WTC11 (cell line): ENCODE measurements around the gene HOXB6. TPM values are rescaled to one million over a fixed set of nuclear protein-coding genes. Genes with fewer than 3 reads are reported as not detected.

Experiments used
- ATAC-seq: fragments of 200-7000 bp; cut with Tn5 transposase; 2 replicates; pipeline ENCODE4 v1.10.0; 2021; ENCODE audit warnings: mild to moderate bottlenecking, moderate library complexity
- CTCF ChIA-PET: fragments of 300-600 bp; sonication (Branson Sonifier 250); formaldehyde crosslinking; loops from one replicate; lab custom pipeline; 2021; ENCODE audit warnings: antibody characterized with exemption; lab: Charles Lee
- POLR2A ChIA-PET: fragments of 350-600 bp; sonication (Branson Sonifier 250); formaldehyde crosslinking; loops from one replicate; lab custom pipeline; 2021; ENCODE audit warnings: antibody characterized with exemption; lab: Charles Lee
- DNase-seq: peaks from one replicate; pipeline ENCODE4 v3.0.0; 2021; ENCODE audit warnings: low spot score
- H3K27ac Mint-ChIP-seq: 2 replicates; pipeline ENCODE4 v1.8.0; 2021; ENCODE audit warnings: mixed read lengths
- H3K27me3 Mint-ChIP-seq: 2 replicates; pipeline ENCODE4 v1.8.0; 2021; ENCODE audit warnings: low read depth, mild to moderate bottlenecking, moderate library complexity, mixed read lengths
- H3K36me3 Mint-ChIP-seq: 2 replicates; pipeline ENCODE4 v1.8.0; 2021; ENCODE audit warnings: mixed read lengths
- H3K4me1 Mint-ChIP-seq: 2 replicates; pipeline ENCODE4 v1.8.0; 2022; ENCODE audit warnings: mixed read lengths
- H3K4me3 Mint-ChIP-seq: 2 replicates; pipeline ENCODE4 v1.8.0; 2021; ENCODE audit warnings: mild to moderate bottlenecking, moderate library complexity, mixed read lengths
- H3K9me3 Mint-ChIP-seq: 2 replicates; pipeline ENCODE4 v1.8.0; 2021; ENCODE audit warnings: mixed read lengths
- ATF1 ChIP-seq: sonication (generic); formaldehyde crosslinking; IDR thresholded peaks from 2 replicates; pipeline ENCODE4 v1.8.1; 2023; ENCODE audit warnings: mild to moderate bottlenecking, moderate library complexity, missing genetic modification reagents
- CREB1 ChIP-seq: sonication (generic); formaldehyde crosslinking; IDR thresholded peaks from 2 replicates; pipeline ENCODE4 v1.8.0; 2023; ENCODE audit warnings: mild to moderate bottlenecking, missing genetic modification reagents
- FOXK1 ChIP-seq: sonication (generic); formaldehyde crosslinking; IDR thresholded peaks from 2 replicates; pipeline ENCODE4 v1.8.0; 2022; ENCODE audit warnings: mild to moderate bottlenecking, moderate library complexity, missing genetic modification reagents
- FOXP1 ChIP-seq: sonication (generic); formaldehyde crosslinking; IDR thresholded peaks from 2 replicates; pipeline ENCODE4 v1.8.0; 2022; ENCODE audit warnings: missing genetic modification reagents, mild to moderate bottlenecking, moderate library complexity, borderline replicate concordance
- IRF2 ChIP-seq: sonication (generic); formaldehyde crosslinking; IDR thresholded peaks from 2 replicates; pipeline ENCODE4 v1.8.0; 2022; ENCODE audit warnings: low read depth, missing genetic modification reagents, borderline replicate concordance
- JAZF1 ChIP-seq: fragments of 250-450 bp; sonication (Bioruptor Pico); IDR thresholded peaks from 2 replicates; pipeline ENCODE4 v1.9.0; 2021; ENCODE audit warnings: moderate library complexity, mild to moderate bottlenecking, inconsistent platforms
- MXD4 ChIP-seq: fragments of 250-450 bp; sonication (Bioruptor Pico); IDR thresholded peaks from 2 replicates; pipeline ENCODE4 v1.8.0; 2021; ENCODE audit warnings: mild to moderate bottlenecking, moderate library complexity, borderline replicate concordance
- NFE2L1 ChIP-seq: sonication (generic); formaldehyde crosslinking; IDR thresholded peaks from 2 replicates; pipeline ENCODE4 v1.8.1; 2023; ENCODE audit warnings: missing genetic modification reagents
- RELA ChIP-seq: sonication (generic); formaldehyde crosslinking; IDR thresholded peaks from 2 replicates; pipeline ENCODE4 v1.8.1; 2022; ENCODE audit warnings: missing genetic modification reagents, mild to moderate bottlenecking, borderline replicate concordance
- RORB ChIP-seq: fragments of 250-450 bp; sonication (Bioruptor Pico); IDR thresholded peaks from 2 replicates; pipeline ENCODE4 v1.9.0; 2021; ENCODE audit warnings: mild to moderate bottlenecking
- SMAD3 ChIP-seq: sonication (generic); formaldehyde crosslinking; IDR thresholded peaks from 2 replicates; pipeline ENCODE4 v1.8.0; 2022; ENCODE audit warnings: missing genetic modification reagents, mild to moderate bottlenecking, borderline replicate concordance
- TEAD4 ChIP-seq: sonication (generic); formaldehyde crosslinking; IDR thresholded peaks from 2 replicates; pipeline ENCODE4 v1.8.0; 2022; ENCODE audit warnings: mild to moderate bottlenecking, missing genetic modification reagents
- ZNF232 ChIP-seq: sonication (generic); formaldehyde crosslinking; IDR thresholded peaks from 2 replicates; pipeline ENCODE4 v1.8.0; 2022; ENCODE audit warnings: mild to moderate bottlenecking, missing genetic modification reagents
- ZNF317 ChIP-seq: sonication (generic); formaldehyde crosslinking; IDR thresholded peaks from 2 replicates; pipeline ENCODE4 v1.8.1; 2023; ENCODE audit warnings: low read depth, mild to moderate bottlenecking, moderate library complexity, missing genetic modification reagents, borderline replicate concordance
- ZNF396 ChIP-seq: fragments of 250-450 bp; sonication (Bioruptor Pico); IDR thresholded peaks from 2 replicates; pipeline ENCODE4 v1.8.0; 2021; ENCODE audit warnings: mild to moderate bottlenecking, moderate library complexity, borderline replicate concordance
- ZNF423 ChIP-seq: fragments of 250-450 bp; sonication (Bioruptor Pico); IDR thresholded peaks from 2 replicates; pipeline ENCODE4 v2.1.2; 2022; ENCODE audit warnings: mild to moderate bottlenecking, moderate library complexity
- total RNA-seq: library from RNA; stranded (reverse); gene quantifications from 3 replicates; pipeline ENCODE4 v1.2.3, GENCODE V29; 2021
- TF ChIP-seq, protein P1 (sequence below): sonication (generic); formaldehyde crosslinking; IDR thresholded peaks from 2 replicates; pipeline ENCODE4 v1.8.0; 2022; ENCODE audit warnings: missing genetic modification reagents
- TF ChIP-seq, protein P2 (sequence below): sonication (generic); formaldehyde crosslinking; IDR thresholded peaks from 2 replicates; pipeline ENCODE4 v1.8.0; 2022; ENCODE audit warnings: mild to moderate bottlenecking, missing genetic modification reagents
- TF ChIP-seq, protein P3 (sequence below): sonication (generic); formaldehyde crosslinking; IDR thresholded peaks from 2 replicates; pipeline ENCODE4 v1.8.1; 2023; ENCODE audit warnings: mild to moderate bottlenecking, missing genetic modification reagents
- TF ChIP-seq, protein P4 (sequence below): fragments of 250-450 bp; sonication (Bioruptor Pico); IDR thresholded peaks from 2 replicates; pipeline ENCODE4 v2.1.2; 2022; ENCODE audit warnings: mild to moderate bottlenecking, moderate library complexity
- TF ChIP-seq, protein P5 (sequence below): sonication (generic); formaldehyde crosslinking; IDR thresholded peaks from 2 replicates; pipeline ENCODE4 v1.8.1; 2023; ENCODE audit warnings: mild to moderate bottlenecking, missing genetic modification reagents, moderate library complexity
- TF ChIP-seq, protein P6 (sequence below): fragments of 250-450 bp; sonication (Bioruptor Pico); IDR thresholded peaks from 2 replicates; pipeline ENCODE4 v1.9.0; 2021; ENCODE audit warnings: mild to moderate bottlenecking, borderline replicate concordance
- TF ChIP-seq, protein P7 (sequence below): fragments of 250-450 bp; sonication (Bioruptor Pico); IDR thresholded peaks from 2 replicates; pipeline ENCODE4 v1.9.0; 2021; ENCODE audit warnings: mild to moderate bottlenecking

Gene HOXB6
- total RNA-seq, 1 experiment from 2014 or later = not detected

DNA sequence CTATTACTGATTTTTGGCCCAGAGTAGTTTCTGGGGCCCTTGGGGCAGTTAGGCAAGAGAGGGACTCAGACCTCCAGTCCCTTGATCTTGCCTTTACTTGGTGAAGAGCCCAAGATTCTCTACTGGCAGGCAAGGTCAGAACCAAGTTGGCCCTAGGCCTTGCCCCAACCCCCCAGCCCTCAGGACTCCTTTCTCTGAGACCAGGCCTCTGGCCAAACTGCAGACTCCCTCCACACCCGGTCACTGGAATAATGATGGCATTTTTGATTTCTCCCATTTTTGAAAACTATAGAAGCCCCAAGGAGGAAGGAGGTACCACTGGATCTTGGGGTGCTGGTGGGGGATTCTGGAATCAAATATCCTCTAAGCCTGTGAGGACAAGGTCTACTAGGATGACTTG lies 39.4 kb upstream of the HOXB6 start:
- POLR2A ChIA-PET = no interaction called here
- Mint-ChIP-seq H3K4me3 (no peak overlapping the region), H3K27me3 (peaks cover 100% of the 10 kb centered on the region; the same call in 1 of the 2 replicates), H3K36me3 (no peaks in the 10 kb centered on the region), H3K9me3 (no peaks in the 10 kb centered on the region), H3K27ac (no peak overlapping the region)
- CTCF ChIA-PET = interaction anchor here (1.5 kb wide), 1 partner anchor 19 kb away, joined by 4 read pairs; no protein-coding TSS in a partner anchor
- no peak for DNase-seq
- no peak for ATAC-seq
- TF ChIP-seq ZNF317 (CRISPR knock-in tag) (no peak), ZNF396 (CRISPR knock-in tag) (no peak), ZNF232 (CRISPR knock-in tag) (no peak), FOXP1 (CRISPR knock-in tag) (no peak), RELA (no peak), ZNF423 (CRISPR knock-in tag) (no peak), JAZF1 (CRISPR knock-in tag) (no peak), RORB (CRISPR knock-in tag) (no peak), CREB1 (CRISPR knock-in tag) (no peak), ATF1 (CRISPR knock-in tag) (no peak), SMAD3 (no peak), MXD4 (CRISPR knock-in tag) (no peak), TEAD4 (no peak)
- TF ChIP-seq, protein P1, sequence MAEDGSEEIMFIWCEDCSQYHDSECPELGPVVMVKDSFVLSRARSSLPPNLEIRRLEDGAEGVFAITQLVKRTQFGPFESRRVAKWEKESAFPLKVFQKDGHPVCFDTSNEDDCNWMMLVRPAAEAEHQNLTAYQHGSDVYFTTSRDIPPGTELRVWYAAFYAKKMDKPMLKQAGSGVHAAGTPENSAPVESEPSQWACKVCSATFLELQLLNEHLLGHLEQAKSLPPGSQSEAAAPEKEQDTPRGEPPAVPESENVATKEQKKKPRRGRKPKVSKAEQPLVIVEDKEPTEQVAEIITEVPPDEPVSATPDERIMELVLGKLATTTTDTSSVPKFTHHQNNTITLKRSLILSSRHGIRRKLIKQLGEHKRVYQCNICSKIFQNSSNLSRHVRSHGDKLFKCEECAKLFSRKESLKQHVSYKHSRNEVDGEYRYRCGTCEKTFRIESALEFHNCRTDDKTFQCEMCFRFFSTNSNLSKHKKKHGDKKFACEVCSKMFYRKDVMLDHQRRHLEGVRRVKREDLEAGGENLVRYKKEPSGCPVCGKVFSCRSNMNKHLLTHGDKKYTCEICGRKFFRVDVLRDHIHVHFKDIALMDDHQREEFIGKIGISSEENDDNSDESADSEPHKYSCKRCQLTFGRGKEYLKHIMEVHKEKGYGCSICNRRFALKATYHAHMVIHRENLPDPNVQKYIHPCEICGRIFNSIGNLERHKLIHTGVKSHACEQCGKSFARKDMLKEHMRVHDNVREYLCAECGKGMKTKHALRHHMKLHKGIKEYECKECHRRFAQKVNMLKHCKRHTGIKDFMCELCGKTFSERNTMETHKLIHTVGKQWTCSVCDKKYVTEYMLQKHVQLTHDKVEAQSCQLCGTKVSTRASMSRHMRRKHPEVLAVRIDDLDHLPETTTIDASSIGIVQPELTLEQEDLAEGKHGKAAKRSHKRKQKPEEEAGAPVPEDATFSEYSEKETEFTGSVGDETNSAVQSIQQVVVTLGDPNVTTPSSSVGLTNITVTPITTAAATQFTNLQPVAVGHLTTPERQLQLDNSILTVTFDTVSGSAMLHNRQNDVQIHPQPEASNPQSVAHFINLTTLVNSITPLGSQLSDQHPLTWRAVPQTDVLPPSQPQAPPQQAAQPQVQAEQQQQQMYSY (CRISPR knock-in tag) = no peak
- TF ChIP-seq, protein P2, sequence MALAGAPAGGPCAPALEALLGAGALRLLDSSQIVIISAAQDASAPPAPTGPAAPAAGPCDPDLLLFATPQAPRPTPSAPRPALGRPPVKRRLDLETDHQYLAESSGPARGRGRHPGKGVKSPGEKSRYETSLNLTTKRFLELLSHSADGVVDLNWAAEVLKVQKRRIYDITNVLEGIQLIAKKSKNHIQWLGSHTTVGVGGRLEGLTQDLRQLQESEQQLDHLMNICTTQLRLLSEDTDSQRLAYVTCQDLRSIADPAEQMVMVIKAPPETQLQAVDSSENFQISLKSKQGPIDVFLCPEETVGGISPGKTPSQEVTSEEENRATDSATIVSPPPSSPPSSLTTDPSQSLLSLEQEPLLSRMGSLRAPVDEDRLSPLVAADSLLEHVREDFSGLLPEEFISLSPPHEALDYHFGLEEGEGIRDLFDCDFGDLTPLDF = no peak
- TF ChIP-seq, protein P3, sequence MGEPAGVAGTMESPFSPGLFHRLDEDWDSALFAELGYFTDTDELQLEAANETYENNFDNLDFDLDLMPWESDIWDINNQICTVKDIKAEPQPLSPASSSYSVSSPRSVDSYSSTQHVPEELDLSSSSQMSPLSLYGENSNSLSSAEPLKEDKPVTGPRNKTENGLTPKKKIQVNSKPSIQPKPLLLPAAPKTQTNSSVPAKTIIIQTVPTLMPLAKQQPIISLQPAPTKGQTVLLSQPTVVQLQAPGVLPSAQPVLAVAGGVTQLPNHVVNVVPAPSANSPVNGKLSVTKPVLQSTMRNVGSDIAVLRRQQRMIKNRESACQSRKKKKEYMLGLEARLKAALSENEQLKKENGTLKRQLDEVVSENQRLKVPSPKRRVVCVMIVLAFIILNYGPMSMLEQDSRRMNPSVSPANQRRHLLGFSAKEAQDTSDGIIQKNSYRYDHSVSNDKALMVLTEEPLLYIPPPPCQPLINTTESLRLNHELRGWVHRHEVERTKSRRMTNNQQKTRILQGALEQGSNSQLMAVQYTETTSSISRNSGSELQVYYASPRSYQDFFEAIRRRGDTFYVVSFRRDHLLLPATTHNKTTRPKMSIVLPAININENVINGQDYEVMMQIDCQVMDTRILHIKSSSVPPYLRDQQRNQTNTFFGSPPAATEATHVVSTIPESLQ = no peak
- TF ChIP-seq, protein P4, sequence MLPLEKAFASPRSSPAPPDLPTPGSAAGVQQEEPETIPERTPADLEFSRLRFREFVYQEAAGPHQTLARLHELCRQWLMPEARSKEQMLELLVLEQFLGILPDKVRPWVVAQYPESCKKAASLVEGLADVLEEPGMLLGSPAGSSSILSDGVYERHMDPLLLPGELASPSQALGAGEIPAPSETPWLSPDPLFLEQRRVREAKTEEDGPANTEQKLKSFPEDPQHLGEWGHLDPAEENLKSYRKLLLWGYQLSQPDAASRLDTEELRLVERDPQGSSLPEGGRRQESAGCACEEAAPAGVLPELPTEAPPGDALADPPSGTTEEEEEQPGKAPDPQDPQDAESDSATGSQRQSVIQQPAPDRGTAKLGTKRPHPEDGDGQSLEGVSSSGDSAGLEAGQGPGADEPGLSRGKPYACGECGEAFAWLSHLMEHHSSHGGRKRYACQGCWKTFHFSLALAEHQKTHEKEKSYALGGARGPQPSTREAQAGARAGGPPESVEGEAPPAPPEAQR (CRISPR knock-in tag) = no peak
- TF ChIP-seq, all 79 proteins: peak for 0
- H3K4me1 Mint-ChIP-seq = peaks cover 32% of the 10 kb centered on the region

DNA sequence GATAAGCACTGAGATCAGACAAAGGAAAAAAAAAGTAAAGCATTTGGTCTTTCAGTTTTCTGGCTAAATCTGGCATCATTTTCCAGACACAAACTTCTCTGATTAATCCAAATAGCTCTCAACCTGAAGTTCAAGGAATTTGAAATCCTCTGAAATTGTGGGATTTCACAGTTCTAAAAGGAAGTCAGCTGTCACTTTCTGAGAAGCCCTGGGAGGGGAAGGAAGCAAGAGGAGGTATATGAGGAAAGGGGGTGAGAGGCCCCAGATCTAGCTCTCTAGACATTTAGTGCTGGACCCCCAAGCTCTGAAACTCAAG lies 38.9 kb upstream of the HOXB6 start:
- ATAC-seq = no peak
- H3K36me3 Mint-ChIP-seq = no peaks in the 10 kb centered on the region
- H3K27me3 Mint-ChIP-seq = peaks cover 100% of the 10 kb centered on the region; the same call in 1 of the 2 replicates
- no peak overlapping the region for H3K27ac Mint-ChIP-seq
- H3K4me1 Mint-ChIP-seq = peaks cover 32% of the 10 kb centered on the region
- H3K9me3 Mint-ChIP-seq = no peaks in the 10 kb centered on the region
- H3K4me3 Mint-ChIP-seq = no peak overlapping the region
- CTCF ChIA-PET = interaction anchor here (1.5 kb wide), 1 partner anchor 20 kb away, joined by 4 read pairs; no protein-coding TSS in a partner anchor
- DNase-seq = no peak
- POLR2A ChIA-PET = no interaction called here
- TF ChIP-seq, protein P5, sequence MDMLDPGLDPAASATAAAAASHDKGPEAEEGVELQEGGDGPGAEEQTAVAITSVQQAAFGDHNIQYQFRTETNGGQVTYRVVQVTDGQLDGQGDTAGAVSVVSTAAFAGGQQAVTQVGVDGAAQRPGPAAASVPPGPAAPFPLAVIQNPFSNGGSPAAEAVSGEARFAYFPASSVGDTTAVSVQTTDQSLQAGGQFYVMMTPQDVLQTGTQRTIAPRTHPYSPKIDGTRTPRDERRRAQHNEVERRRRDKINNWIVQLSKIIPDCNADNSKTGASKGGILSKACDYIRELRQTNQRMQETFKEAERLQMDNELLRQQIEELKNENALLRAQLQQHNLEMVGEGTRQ = no peak
- TF ChIP-seq FOXK1 (CRISPR knock-in tag) (no peak), IRF2 (CRISPR knock-in tag) (no peak), NFE2L1 (CRISPR knock-in tag) (no peak), JAZF1 (CRISPR knock-in tag) (no peak), TEAD4 (no peak)
- TF ChIP-seq, protein P6, sequence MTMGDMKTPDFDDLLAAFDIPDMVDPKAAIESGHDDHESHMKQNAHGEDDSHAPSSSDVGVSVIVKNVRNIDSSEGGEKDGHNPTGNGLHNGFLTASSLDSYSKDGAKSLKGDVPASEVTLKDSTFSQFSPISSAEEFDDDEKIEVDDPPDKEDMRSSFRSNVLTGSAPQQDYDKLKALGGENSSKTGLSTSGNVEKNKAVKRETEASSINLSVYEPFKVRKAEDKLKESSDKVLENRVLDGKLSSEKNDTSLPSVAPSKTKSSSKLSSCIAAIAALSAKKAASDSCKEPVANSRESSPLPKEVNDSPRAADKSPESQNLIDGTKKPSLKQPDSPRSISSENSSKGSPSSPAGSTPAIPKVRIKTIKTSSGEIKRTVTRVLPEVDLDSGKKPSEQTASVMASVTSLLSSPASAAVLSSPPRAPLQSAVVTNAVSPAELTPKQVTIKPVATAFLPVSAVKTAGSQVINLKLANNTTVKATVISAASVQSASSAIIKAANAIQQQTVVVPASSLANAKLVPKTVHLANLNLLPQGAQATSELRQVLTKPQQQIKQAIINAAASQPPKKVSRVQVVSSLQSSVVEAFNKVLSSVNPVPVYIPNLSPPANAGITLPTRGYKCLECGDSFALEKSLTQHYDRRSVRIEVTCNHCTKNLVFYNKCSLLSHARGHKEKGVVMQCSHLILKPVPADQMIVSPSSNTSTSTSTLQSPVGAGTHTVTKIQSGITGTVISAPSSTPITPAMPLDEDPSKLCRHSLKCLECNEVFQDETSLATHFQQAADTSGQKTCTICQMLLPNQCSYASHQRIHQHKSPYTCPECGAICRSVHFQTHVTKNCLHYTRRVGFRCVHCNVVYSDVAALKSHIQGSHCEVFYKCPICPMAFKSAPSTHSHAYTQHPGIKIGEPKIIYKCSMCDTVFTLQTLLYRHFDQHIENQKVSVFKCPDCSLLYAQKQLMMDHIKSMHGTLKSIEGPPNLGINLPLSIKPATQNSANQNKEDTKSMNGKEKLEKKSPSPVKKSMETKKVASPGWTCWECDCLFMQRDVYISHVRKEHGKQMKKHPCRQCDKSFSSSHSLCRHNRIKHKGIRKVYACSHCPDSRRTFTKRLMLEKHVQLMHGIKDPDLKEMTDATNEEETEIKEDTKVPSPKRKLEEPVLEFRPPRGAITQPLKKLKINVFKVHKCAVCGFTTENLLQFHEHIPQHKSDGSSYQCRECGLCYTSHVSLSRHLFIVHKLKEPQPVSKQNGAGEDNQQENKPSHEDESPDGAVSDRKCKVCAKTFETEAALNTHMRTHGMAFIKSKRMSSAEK (CRISPR knock-in tag) = no peak
- TF ChIP-seq, protein P7, sequence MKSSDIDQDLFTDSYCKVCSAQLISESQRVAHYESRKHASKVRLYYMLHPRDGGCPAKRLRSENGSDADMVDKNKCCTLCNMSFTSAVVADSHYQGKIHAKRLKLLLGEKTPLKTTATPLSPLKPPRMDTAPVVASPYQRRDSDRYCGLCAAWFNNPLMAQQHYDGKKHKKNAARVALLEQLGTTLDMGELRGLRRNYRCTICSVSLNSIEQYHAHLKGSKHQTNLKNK (CRISPR knock-in tag) = no peak
